Measurements from ENCODE around the gene FRAS1.
"Not testable (repeated sequence)": the region's sequence is repeated elsewhere in the genome, so short reads cannot be mapped to it uniquely, and the experiment has no call there.

The FRAS1 gene

GRCh38 chr4:78518561-78518960 is 461.4 kb downstream of the FRAS1 start:
- DNase-seq, result peak; percentile 2

GRCh38 chr4:78519962-78520361 is 462.8 kb downstream of the FRAS1 start:
- DNase-seq, result no peak

- DNase-seq, result no peak
Observed at GRCh38 chr4:78520808-78521226, 463.7 kb downstream of the FRAS1 start.

- no peak for DNase-seq
Observed at GRCh38 chr4:78524009-78524408, 466.9 kb downstream of the FRAS1 start.

DNA sequence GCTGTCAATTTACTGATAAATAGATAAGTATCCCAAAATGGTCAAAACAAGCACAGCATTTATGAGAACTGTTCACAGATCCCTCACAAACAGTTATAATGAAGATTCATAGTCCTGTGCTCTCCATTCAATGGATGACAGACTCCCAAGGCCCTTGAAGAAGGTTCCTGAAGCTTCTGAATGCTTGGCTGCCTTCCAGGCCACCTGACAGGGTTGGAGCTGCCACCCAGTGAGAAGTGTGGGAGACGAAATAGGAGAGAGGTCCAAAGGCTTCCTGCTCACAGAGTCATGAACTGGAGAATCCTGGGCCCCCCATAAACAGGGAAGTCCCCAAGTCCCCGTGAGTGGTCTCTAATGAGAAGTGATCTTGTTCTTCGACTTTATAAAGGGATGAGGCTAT is 468.4 kb downstream of the FRAS1 start:
- DNase-seq, result no peak

DNA sequence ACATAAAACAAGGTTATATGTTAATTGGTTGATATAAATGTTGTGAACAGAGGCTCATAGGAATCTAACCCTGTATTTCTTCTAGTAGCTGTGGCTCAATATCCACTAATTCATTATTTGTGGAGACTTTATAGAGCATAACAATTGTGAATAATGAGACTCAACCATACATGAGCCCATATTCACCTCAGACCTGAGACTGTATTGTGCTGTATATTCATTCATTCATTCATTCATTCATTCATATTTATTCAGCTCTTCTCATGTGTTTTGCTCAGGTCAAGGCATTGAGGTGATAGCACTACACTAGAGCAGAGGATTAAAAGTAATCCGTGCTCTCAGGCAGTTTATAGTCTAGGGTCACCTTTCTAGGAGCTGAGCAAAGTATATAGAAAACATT is 470.0 kb downstream of the FRAS1 start:
- no peak for DNase-seq

- no peak for DNase-seq
Observed at GRCh38 chr4:78527555-78527954, 470.4 kb downstream of the FRAS1 start.

- DNase-seq, result peak; percentile 43
Observed at GRCh38 chr4:78528327-78528726, 471.2 kb downstream of the FRAS1 start.

GRCh38 chr4:78529569-78530209 is 472.6 kb downstream of the FRAS1 start:
- DNase-seq, result peak; percentile 75

GRCh38 chr4:78532046-78532445 is 474.9 kb downstream of the FRAS1 start:
- no peak for DNase-seq

GRCh38 chr4:78533854-78534253 is 476.7 kb downstream of the FRAS1 start:
- DNase-seq, result no peak

DNA sequence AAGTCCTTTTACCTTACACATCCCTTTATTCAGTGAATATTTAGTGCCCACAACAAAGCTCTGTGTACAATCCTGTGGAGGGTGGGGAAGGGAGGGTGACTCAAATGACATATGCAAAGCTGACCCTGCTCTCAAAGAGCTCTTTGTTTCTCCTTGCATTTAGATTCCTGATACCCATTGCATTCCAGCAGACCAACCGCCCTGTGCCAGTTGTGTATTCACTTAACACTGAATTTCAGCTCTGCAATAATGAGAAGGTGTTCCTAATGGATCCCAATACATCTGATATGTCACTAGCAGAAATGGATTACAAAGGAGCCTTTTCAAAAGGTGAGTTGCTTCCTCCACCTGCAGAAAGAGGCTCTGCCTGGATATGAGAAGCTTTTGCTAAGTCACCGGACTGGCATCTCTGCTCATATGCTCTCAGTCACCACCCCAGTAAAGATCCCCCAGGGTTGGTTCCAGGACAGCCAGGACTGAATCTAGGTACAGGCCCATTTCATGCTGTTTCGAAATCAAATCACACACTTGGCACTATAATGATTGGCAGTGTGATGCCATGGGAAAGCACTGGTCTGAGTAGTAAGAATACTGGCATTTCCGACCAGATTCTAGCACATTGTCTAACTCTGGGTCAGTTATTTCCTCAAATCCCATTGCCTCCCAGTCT is 477.3 kb downstream of the FRAS1 start:
- DNase-seq, result no peak

GRCh38 chr4:78542373-78542772 is 485.2 kb downstream of the FRAS1 start:
- DNase-seq, result peak; percentile 59

- DNase-seq, result no peak
Observed at GRCh38 chr4:78543424-78544125, 486.5 kb downstream of the FRAS1 start.

GRCh38 chr4:78544678-78545077 is 487.6 kb downstream of the FRAS1 start:
- DNase-seq, result no peak

DNA sequence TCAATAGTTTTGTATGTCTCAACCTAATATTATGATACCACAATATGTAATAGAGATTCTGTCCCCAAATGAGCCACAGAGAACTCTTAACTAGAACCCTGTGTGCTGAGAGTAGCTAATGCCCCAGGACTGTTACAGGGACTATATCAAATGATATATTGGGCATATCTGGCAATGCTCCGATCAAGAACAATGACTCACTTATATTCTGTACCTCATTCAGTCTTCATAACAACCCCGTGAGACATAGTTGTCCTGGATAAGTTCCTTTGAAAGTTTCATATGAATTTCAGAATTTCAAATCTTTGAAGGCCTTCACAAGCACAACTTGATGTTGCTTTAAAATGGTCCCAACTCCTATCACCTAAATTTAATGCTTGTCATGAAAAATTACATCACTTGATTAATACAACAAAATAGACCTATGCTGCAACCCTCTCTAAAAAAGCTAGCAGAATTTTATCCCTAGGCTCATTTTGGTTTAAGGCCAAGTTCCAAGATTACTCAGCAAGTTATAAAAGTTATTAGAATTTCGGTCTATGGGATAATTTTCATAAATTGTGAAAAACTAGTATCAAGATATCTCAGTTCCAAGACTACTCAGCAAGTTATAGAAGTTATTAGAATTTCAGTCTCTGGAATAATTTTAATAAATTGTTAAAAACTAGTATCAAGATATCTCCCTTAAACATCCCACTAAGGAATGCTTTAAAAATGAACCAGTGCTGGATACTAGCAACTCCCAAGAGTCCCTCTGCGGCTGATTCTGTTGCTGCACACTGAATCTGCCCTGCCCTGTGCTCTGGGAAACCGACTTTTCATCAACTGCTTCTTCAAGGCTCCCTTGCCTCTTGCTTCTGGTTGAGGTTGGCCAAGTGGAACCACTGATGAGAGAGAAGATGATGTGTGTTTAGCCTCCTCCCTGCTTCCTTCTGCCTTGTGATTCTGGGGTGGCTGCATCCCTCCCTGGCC is 488.4 kb downstream of the FRAS1 start:
- peak; percentile 37 for DNase-seq

DNA sequence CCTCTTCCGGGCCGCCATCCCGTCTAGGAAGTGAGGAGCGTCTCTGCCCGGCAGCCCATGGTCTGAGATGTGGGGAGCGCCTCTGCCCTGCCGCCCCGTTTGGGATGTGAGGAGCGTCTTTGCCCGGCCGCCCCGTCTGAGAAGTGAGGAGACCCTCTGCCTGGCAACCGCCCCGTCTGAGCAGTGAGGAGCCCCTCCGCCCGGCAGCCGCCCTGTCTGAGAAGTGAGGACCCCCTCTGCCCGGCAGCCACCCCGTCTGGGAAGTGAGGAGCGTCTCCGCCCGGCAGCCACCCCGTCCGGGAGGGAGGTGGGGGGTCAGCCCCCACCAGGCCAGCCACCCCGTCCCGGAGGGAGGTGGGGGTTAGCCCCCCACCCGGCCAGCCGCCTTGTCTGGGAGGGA is 490.8 kb downstream of the FRAS1 start:
- DNase-seq, result not testable (repeated sequence)

DNA sequence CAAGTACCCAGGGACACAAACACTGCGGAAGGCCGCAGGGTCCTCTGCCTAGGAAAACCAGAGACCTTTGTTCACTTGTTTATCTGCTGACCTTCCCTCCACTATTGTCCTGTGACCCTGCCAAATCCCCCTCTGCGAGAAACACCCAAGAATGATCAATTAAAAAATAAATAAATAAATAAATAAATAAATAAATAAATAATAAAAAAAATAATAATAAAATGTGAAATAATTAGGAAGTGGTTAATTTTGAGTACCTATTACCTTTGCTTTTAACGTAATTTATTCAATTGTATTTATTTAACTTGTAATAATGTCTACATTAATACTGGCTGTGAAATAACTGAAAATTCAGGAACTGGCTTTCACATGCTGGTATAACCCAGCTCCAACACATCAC is 491.8 kb downstream of the FRAS1 start:
- not testable (repeated sequence) for DNase-seq

- no peak for DNase-seq
Observed at GRCh38 chr4:78551420-78552351, 494.6 kb downstream of the FRAS1 start, which contains the start of gene ANXA3. Gene ANXA3, plus strand, starts transcription at chr4:78551770. Its CDS starts 2,704 bp downstream, at chr4:78554474.

- no peak for DNase-seq
Observed at GRCh38 chr4:78552389-78553042, 495.4 kb downstream of the FRAS1 start.

DNA sequence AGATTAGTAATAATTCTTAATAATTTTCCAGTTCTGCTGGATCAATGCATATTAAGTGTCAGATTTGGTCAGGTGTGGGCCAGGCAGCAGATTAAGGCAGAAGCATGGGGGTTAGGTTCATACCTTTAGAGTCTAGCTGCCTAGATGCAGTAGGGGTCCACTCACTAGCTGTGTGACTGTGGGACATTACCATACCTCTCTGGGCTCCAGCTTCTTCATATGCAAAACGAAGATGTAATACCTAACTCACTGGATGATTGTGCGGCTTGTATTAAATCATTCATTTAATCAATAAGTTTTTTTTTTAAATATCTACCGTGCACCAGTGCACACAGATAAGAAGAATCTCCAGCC is 495.9 kb downstream of the FRAS1 start:
- no peak for DNase-seq

Data from HCEC 1CT (cell line).